Breast epithelium (tissue), 3 donors: Measurements from ENCODE around the gene MEOX2.

Experiments
- POLR2A ChIP-seq: fragments of 450-650 bp; IDR thresholded peaks from one replicate; pipeline ENCODE4 v1.6.1; 2016; ENCODE audit warnings: antibody characterized with exemption, mild to moderate bottlenecking, moderate library complexity
- POLR2AphosphoS5 ChIP-seq, 3 donors: sonication (generic); formaldehyde crosslinking; IDR thresholded peaks; one replicate each; pipeline ENCODE4 v1.6.1; 2017; ENCODE audit warnings: antibody characterized with exemption in 3 of 3
- TF ChIP-seq, protein P1 (sequence below), 3 donors: fragments of 450-650 bp; IDR thresholded peaks; one replicate each; pipeline ENCODE4 v1.5.1; 2016 to 2017; ENCODE audit warnings: antibody characterized with exemption in 3 of 3, mild to moderate bottlenecking in 3 of 3, moderate library complexity in 3 of 3

GRCh38 chr7:15709978-15710377, 23.5 kb upstream of the MEOX2 start:
- TF ChIP-seq, protein P1, sequence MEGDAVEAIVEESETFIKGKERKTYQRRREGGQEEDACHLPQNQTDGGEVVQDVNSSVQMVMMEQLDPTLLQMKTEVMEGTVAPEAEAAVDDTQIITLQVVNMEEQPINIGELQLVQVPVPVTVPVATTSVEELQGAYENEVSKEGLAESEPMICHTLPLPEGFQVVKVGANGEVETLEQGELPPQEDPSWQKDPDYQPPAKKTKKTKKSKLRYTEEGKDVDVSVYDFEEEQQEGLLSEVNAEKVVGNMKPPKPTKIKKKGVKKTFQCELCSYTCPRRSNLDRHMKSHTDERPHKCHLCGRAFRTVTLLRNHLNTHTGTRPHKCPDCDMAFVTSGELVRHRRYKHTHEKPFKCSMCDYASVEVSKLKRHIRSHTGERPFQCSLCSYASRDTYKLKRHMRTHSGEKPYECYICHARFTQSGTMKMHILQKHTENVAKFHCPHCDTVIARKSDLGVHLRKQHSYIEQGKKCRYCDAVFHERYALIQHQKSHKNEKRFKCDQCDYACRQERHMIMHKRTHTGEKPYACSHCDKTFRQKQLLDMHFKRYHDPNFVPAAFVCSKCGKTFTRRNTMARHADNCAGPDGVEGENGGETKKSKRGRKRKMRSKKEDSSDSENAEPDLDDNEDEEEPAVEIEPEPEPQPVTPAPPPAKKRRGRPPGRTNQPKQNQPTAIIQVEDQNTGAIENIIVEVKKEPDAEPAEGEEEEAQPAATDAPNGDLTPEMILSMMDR (IDR thresholded peaks at IDR 0.05), result no peak
- TF ChIP-seq POLR2A (no peak), POLR2AphosphoS5 (IDR thresholded peaks at IDR 0.05) (no peak)
